ENCODE measurements around the gene EAF1.

Gene EAF1

DNA sequence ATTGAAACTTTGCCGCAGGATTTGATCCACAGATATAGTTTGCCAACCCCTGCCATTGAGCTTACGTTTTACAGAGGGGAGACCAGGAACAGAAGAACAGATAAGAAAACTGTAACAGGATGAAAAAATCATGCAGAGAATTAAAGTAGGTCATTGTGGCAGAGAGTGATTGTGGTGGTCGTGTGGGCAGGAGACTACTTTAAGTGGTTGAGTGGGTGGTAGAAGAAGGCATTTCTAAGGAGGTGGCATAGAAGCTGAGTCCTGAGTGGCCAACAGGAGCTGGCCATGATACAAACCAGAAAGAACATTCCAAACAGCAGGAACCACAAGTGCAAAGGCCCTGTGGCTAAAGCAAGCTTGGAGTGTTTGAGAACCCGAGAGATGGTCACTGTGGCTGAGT is 59.6 kb downstream of the EAF1 start:
- no peak for DNase-seq

DNA sequence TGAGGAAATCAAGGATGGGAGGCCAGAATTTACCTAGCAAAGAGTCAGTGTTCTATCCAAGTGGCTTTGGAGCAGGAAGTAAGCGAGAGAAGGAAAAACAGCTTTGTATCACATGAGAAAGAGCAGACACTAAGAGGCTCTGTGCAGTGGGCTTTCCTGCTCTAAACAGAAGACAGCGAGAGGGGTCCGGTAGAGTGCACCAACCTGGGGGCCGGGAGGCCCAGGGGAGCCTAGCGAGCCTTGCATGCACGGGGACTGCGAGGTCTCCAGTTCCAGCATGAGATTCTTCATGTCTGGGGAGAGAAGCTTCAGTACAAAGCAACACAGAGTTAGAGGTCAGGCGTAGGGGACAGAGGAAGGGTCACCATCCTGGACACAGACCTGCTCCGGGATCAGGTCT is 60.6 kb downstream of the EAF1 start:
- no peak for DNase-seq

DNA sequence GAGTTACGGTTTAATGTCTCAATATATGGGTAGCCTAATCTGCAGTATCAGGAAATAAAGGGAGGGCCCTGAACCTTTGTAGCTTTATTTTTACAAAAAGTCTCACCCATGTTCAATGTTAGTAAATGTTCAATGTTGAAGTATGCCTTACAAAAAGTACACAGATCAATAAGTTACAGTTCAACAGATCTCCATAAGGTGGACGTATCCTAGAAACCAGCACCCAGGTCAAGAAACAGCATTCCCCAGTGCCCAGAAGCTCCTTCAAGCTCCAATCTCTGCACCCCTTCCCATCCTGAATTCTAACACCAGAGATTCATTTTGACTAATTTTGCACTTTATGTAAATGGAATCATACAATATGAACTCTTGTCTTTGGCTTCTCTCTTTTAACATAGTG is 62.8 kb downstream of the EAF1 start:
- DNase-seq: no peak

DNA sequence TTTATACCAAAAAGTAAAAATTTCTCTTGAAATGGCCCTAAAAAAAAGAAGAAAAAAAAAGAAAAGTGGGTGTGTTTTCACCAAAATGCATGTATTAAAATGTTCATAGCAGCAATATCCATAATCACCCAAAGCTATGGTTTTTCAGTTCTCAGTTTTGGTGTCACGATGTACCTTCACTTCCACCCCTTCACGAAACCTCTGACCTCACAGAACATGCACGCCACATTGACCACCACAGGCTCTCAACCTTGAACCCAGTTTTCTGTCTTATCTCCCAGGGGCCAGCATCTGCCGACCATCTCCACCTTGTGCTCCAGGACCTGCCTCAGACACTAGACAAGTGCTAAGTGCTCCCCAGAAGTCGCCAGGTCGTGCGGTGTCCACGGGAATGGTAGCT is 63.7 kb downstream of the EAF1 start:
- DNase-seq: no peak
